GM12892 (cell line): Measurements from ENCODE around the gene TRRAP.

ENCODE experiments used
- POLR2A ChIP-seq: IDR thresholded peaks from 2 replicates; pipeline ENCODE4 v1.6.1; 2011; ENCODE audit warnings: low read depth, low read length, control low read depth
- POLR2AphosphoS5 ChIP-seq: IDR thresholded peaks from 2 replicates; pipeline ENCODE4 v1.6.1; 2011; ENCODE audit warnings: low read depth, low read length, control low read depth
- TAF1 ChIP-seq: IDR thresholded peaks from 2 replicates; pipeline ENCODE4 v1.6.1; 2011; ENCODE audit warnings: low read depth, mild to moderate bottlenecking, control low read depth, low read length, borderline replicate concordance

DNA sequence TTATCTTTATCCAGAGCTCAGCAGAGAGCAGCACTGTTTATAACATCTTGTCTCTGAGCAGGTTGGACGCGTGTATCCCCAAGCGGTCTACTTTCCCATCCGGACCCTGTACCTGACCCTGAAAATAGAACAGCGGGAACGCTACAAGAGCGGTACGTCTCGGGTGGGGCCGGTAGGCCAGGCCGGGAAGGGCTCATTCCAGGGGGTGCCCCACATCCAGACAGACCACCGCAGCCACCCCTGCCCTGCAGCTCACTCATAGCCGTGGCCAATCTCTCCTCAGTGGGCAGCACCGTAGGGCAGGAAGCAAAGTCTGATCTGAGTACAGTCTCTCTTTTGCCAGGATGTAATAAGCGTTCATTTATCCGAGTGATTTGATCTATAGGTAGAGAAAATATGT, 113.7 kb downstream of the TRRAP start:
- TF ChIP-seq TAF1 (no peak), POLR2A (no peak), POLR2AphosphoS5 (no peak)
